ENCODE results near the gene DAP.

GRCh38 chr5:10744681-10745080, 16.4 kb downstream of the DAP start:
- TF ChIP-seq, protein P1, sequence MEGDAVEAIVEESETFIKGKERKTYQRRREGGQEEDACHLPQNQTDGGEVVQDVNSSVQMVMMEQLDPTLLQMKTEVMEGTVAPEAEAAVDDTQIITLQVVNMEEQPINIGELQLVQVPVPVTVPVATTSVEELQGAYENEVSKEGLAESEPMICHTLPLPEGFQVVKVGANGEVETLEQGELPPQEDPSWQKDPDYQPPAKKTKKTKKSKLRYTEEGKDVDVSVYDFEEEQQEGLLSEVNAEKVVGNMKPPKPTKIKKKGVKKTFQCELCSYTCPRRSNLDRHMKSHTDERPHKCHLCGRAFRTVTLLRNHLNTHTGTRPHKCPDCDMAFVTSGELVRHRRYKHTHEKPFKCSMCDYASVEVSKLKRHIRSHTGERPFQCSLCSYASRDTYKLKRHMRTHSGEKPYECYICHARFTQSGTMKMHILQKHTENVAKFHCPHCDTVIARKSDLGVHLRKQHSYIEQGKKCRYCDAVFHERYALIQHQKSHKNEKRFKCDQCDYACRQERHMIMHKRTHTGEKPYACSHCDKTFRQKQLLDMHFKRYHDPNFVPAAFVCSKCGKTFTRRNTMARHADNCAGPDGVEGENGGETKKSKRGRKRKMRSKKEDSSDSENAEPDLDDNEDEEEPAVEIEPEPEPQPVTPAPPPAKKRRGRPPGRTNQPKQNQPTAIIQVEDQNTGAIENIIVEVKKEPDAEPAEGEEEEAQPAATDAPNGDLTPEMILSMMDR (optimal IDR thresholded peaks at IDR 0.05 in 1 of 3, IDR thresholded peaks at IDR 0.05 in 1 of 3, conservative IDR thresholded peaks at IDR 0.05 in 1 of 3; ENCODE audit: extremely low read depth in 1 of 3, insufficient read depth in 2 of 3, low read length in 3 of 3) = no peak
- no peak for TF ChIP-seq EZH2 (IDR thresholded peaks at IDR 0.05; ENCODE audit: low read length)

Data from keratinocyte (primary cell).